Thyroid gland (tissue), 4 donors: ENCODE results near the gene TMEM92.

Source experiments
- CTCF ChIP-seq, 6 experiments: fragments of 200-600 bp in 3 of 6; fragments of 450-650 bp in 3 of 6; sonication (generic) in 3 of 6; IDR thresholded peaks; one replicate each; pipeline ENCODE4 v1.5.1; 2016 to 2019; ENCODE audit warnings: antibody characterized with exemption in 6 of 6, mild to moderate bottlenecking in 2 of 6, inconsistent platforms in 1 of 6, moderate library complexity in 1 of 6
- POLR2A ChIP-seq, 2 donors: fragments of 450-650 bp; IDR thresholded peaks; one replicate each; pipeline ENCODE4 v1.6.1; 2017; ENCODE audit warnings: antibody characterized with exemption in 2 of 2, mild to moderate bottlenecking in 2 of 2, moderate library complexity in 1 of 2

GRCh38 chr17:50267074-50267841, 7.0 kb upstream of the TMEM92 start:
- TF ChIP-seq CTCF (IDR thresholded peaks at IDR 0.05) (no peak), POLR2A (IDR thresholded peaks at IDR 0.05) (no peak)
